K562 (cell line): ENCODE data around the gene EFNA5. TPM values are rescaled to one million over a fixed set of nuclear protein-coding genes. Genes with fewer than 3 reads are reported as not detected.

ENCODE experiments used
- ATAC-seq: fragments of 200-7000 bp; cut with Tn5 transposase; 3 replicates; pipeline ENCODE4 v1.9.1; 2020; ENCODE audit warnings: moderate library complexity
- BruUV-seq: library from RNA; stranded (reverse); fragments of 400-500 nt; replicated peaks from 2 replicates; lab custom pipeline; 2021; lab: Mats Ljungman, UMichigan
- CTCF ChIA-PET: fragments of 300-600 bp; formaldehyde crosslinking; extraction: SDS; loops from one replicate; lab custom pipeline; 2021; ENCODE audit warnings: low intra/inter-chr PET ratio; lab: Yijun Ruan, JAX
- POLR2A ChIA-PET: fragments of 300-600, 350-650 bp; sonication (Branson Sonifier 250); formaldehyde crosslinking; extraction: SDS; loops from one replicate; lab custom pipeline; 2021; ENCODE audit warnings: antibody characterized with exemption, inconsistent platforms; lab: Yijun Ruan, JAX
- DNase-seq, 4 experiments: peaks; one replicate each; pipeline versions ENCODE4 v3.0.0 to v3.0.0-alpha.2; 2011 to 2018; ENCODE audit warnings: low spot score in 3 of 4, mixed read lengths in 3 of 4; ENCODE audit errors: extremely low read depth in 1 of 4
- FAIRE-seq: peaks from 2 replicates; lab custom pipeline; 2011; peaks lifted over from hg19 to GRCh38; lab: Jason Lieb, UNC
- H2AFZ ChIP-seq: 2 replicates; pipeline ENCODE4 v1.6.0; 2011; ENCODE audit warnings: low read depth, low read length, control low read depth, inconsistent platforms
- H3K27ac ChIP-seq: fragments of 200-600 bp; 3 replicates; pipeline ENCODE4 v1.8.0; 2011; ENCODE audit warnings: low read depth, mild to moderate bottlenecking, control low read depth, inconsistent platforms, low read length, moderate library complexity, mixed read lengths; ENCODE audit errors: extremely low read depth
- H3K27me3 ChIP-seq, 2 experiments: fragments of 300-600 bp in 1 of 2; 2 replicates in 1 of 2; 3 replicates in 1 of 2; pipeline versions ENCODE4 v1.6.0 to v1.8.0; 2011; ENCODE audit warnings: inconsistent platforms in 2 of 2, low read length in 2 of 2, mild to moderate bottlenecking in 1 of 2, mixed read lengths in 1 of 2, moderate library complexity in 1 of 2; ENCODE audit not compliant: control insufficient read depth in 2 of 2, insufficient read depth in 2 of 2
- H3K36me3 ChIP-seq: fragments of 300-600 bp; 3 replicates; pipeline ENCODE4 v1.8.0; 2011; ENCODE audit warnings: mild to moderate bottlenecking, low read length, inconsistent platforms; ENCODE audit not compliant: control insufficient read depth, insufficient read depth
- H3K4me1 ChIP-seq, 2 experiments: fragments of 200-600 bp in 1 of 2; replicated peaks in 1 of 2; 2 replicates in 1 of 2; 3 replicates in 1 of 2; pipeline versions ENCODE4 v1.5.1 to v1.8.0; 2011; ENCODE audit warnings: inconsistent platforms in 2 of 2, low read length in 2 of 2, mild to moderate bottlenecking in 1 of 2, mixed read lengths in 1 of 2, moderate library complexity in 1 of 2; ENCODE audit not compliant: control insufficient read depth in 2 of 2, insufficient read depth in 2 of 2
- H3K4me2 ChIP-seq: 2 replicates; pipeline ENCODE4 v1.6.1; 2011; ENCODE audit warnings: low read length, control low read depth, inconsistent platforms, mixed read lengths; ENCODE audit not compliant: insufficient read depth
- H3K4me3 ChIP-seq: fragments of 200-600 bp; sonication (generic), shearing (Covaris generic); 2 replicates; pipeline ENCODE4 v1.5.1; 2016; ENCODE audit warnings: control low read depth, inconsistent platforms
- H3K79me2 ChIP-seq: fragments of 200-600 bp; 3 replicates; pipeline ENCODE4 v1.8.0; 2011; ENCODE audit warnings: low read length, inconsistent platforms; ENCODE audit not compliant: control insufficient read depth, insufficient read depth
- H3K9ac ChIP-seq, 2 experiments: 2 replicates each; pipeline versions ENCODE4 v1.6.0 to v1.6.1; 2011; ENCODE audit warnings: low read depth in 2 of 2, low read length in 2 of 2, control low read depth in 1 of 2, inconsistent platforms in 1 of 2, mild to moderate bottlenecking in 1 of 2, mixed read lengths in 1 of 2; ENCODE audit not compliant: insufficient read depth in 1 of 2
- H3K9me1 ChIP-seq: one replicate; pipeline ENCODE4 v1.6.0; 2011; ENCODE audit warnings: inconsistent platforms, mild to moderate bottlenecking, low read length, moderate library complexity; ENCODE audit not compliant: control insufficient read depth, insufficient read depth
- H3K9me3 ChIP-seq: replicated peaks from 2 replicates; pipeline ENCODE4 v1.5.1; 2011; ENCODE audit warnings: low read depth, low read length, inconsistent platforms; ENCODE audit not compliant: control insufficient read depth, insufficient read depth
- H4K20me1 ChIP-seq: replicated peaks from 2 replicates; pipeline ENCODE4 v1.6.1; 2011; ENCODE audit warnings: low read length, inconsistent platforms, mixed read lengths; ENCODE audit not compliant: control insufficient read depth, insufficient read depth
- CHD1 ChIP-seq: fragments of 200-600 bp; sonication (generic); IDR thresholded peaks from one replicate; pipeline ENCODE4 v1.6.1; 2012; ENCODE audit warnings: mild to moderate bottlenecking, moderate library complexity, low read length, inconsistent platforms
- EWSR1 ChIP-seq: fragments of 450-650 bp; IDR thresholded peaks from 2 replicates; pipeline ENCODE4 v1.6.1; 2018; ENCODE audit warnings: borderline replicate concordance, mild to moderate bottlenecking, low read depth, moderate library complexity; ENCODE audit not compliant: partially characterized antibody
- MAFF ChIP-seq: IDR thresholded peaks from 2 replicates; pipeline ENCODE4 v1.6.1; 2012; ENCODE audit warnings: low read length, improper control_type of control experiment
- RBM14 ChIP-seq: fragments of 200-400 bp; formaldehyde crosslinking; IDR thresholded peaks from 2 replicates; pipeline ENCODE4 v1.6.1; 2018; ENCODE audit warnings: low read depth, mild to moderate bottlenecking, low read length, moderate library complexity, borderline replicate concordance; ENCODE audit not compliant: insufficient read depth
- ZNF124 ChIP-seq: sonication (generic); formaldehyde crosslinking; IDR thresholded peaks from 2 replicates; pipeline ENCODE4 v1.8.1; 2022; ENCODE audit warnings: missing genetic modification reagents
- ZNF584 ChIP-seq: fragments of 200-800 bp; sonication (Bioruptor generic); IDR thresholded peaks from 2 replicates; pipeline ENCODE4 v1.6.1; 2016; ENCODE audit warnings: low read depth, mild to moderate bottlenecking, missing genetic modification characterization, missing compliant biosample characterization
- ZZZ3 ChIP-seq: fragments of 450-650 bp; IDR thresholded peaks from 2 replicates; pipeline ENCODE4 v1.6.1; 2016; ENCODE audit warnings: antibody characterized with exemption, mild to moderate bottlenecking, moderate library complexity
- WGBS: fragments of 100-300 bp; shearing (Covaris generic); methylation state at CpG from one replicate; pipeline ENCODE4 v1.1.6; 2016; ENCODE audit warnings: low coverage, mixed read lengths; ENCODE audit not compliant: insufficient coverage; ENCODE audit errors: missing lambda C conversion rate; 5-methylcytosine and 5-hydroxymethylcytosine counted together
- in situ Hi-C: fragments of 300-500 bp; cut with MboI; formaldehyde crosslinking; loops from 4 replicates; pipeline ENCODE4 v1.15.0; 2018; ENCODE audit warnings: inconsistent platforms, mixed read lengths
- intact Hi-C: fragments of 100-400 bp; cut with micrococcal nuclease; formaldehyde crosslinking; loops from 2 replicates; pipeline ENCODE4 v1.14.2; 2022
- polyA plus RNA-seq, 8 experiments: library from polyadenylated mRNA; depleted of rRNA in 4 of 8; stranded (reverse) in 5 of 8; unstranded in 3 of 8; fragments of >200 nt; fragmentation: Nextera tagmentation in 2 of 8; fragmentation: Illumina TruSeq in 1 of 8; extraction: Ambion mirVana in 2 of 8; extraction: Trizol in 1 of 8; gene quantifications; 2 replicates each; pipeline versions ENCODE4 v1.2.1 to v1.2.3, GENCODE V29; 2011 to 2014; ENCODE audit warnings: inconsistent platforms in 1 of 8, missing spikeins in 1 of 8
- total RNA-seq, 7 experiments: library from RNA; depleted of rRNA in 6 of 7; stranded (reverse); fragments of >200 nt in 6 of 7; fragmentation: Illumina TruSeq in 2 of 7; extraction: Trizol in 2 of 7; gene quantifications; 2 replicates each; pipeline versions ENCODE4 v1.2.1 to v1.2.3, GENCODE V29; 2011 to 2021; ENCODE audit warnings: low replicate concordance in 1 of 7
- TF ChIP-seq, protein P1 (sequence below): fragments of 450-650 bp; formaldehyde crosslinking; IDR thresholded peaks from 2 replicates; pipeline ENCODE4 v1.4.0; 2020; ENCODE audit warnings: mild to moderate bottlenecking, mixed read lengths
- TF ChIP-seq, protein P2 (sequence below): IDR thresholded peaks from 3 replicates; pipeline ENCODE4 v1.6.1; 2011; ENCODE audit warnings: borderline replicate concordance, mild to moderate bottlenecking; ENCODE audit not compliant: insufficient read length, insufficient read depth
- TF ChIP-seq, protein P3 (sequence below), 2 experiments: fragments of 450-650 bp in 1 of 2; sonication (generic) in 1 of 2; formaldehyde crosslinking; conservative IDR thresholded peaks; 2 replicates each; pipeline versions ENCODE4 v1.4.0 to v1.8.1; 2020 to 2022; ENCODE audit warnings: mild to moderate bottlenecking in 1 of 2, missing genetic modification reagents in 1 of 2

Gene EFNA5
- total and polyA plus RNA-seq, 9 of the 15 experiments (the other 6 are each of a cell fraction or from before 2014, with no cell fraction given), result 0.20 TPM; not detected in 8

DNA sequence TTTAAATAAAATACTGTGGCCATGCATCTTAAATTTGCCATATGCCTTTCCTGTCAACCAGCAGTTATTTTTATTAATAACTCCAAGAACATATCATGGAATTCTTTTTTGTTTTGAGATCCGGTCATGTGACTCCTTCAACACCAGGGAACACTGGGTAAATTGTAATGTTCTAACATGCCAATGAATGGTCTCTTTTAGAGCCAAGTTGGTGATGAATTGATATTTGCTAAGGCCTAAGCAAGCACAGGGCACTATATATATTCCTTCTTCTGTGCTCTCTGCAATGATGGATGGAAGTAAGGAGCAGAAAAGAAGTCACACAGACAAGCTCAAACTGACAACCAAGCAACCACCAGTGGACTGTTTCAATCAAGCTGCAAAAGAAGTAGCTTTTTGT is 124.0 kb downstream of the EFNA5 start:
- TF ChIP-seq EWSR1, result no peak
- TF ChIP-seq, protein P1, sequence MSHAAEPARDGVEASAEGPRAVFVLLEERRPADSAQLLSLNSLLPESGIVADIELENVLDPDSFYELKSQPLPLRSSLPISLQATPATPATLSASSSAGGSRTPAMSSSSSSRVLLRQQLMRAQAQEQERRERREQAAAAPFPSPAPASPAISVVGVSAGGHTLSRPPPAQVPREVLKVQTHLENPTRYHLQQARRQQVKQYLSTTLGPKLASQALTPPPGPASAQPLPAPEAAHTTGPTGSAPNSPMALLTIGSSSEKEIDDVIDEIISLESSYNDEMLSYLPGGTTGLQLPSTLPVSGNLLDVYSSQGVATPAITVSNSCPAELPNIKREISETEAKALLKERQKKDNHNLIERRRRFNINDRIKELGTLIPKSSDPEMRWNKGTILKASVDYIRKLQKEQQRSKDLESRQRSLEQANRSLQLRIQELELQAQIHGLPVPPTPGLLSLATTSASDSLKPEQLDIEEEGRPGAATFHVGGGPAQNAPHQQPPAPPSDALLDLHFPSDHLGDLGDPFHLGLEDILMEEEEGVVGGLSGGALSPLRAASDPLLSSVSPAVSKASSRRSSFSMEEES (CRISPR knock-in tag), result peak; percentile 56
- 0% methylated on average over 1 of the region's 1 CpG for WGBS
- no peaks in the 10 kb centered on the region for H3K9me1 ChIP-seq
- CTCF ChIA-PET, result no interaction called here
- FAIRE-seq (no peak), DNase-seq (no peak), ATAC-seq (no peak)
- intact Hi-C loops, result no loop called here
- in situ Hi-C loops, result no loop called here
- no peaks in the 10 kb centered on the region for H3K4me1 ChIP-seq
- no peaks in the 10 kb centered on the region for H4K20me1 ChIP-seq
- no peak overlapping the region for H3K9ac ChIP-seq
- H3K79me2 ChIP-seq, result no peaks in the 10 kb centered on the region
- BruUV-seq, result no TSS peak
- no peak overlapping the region for H3K4me2 ChIP-seq
- no peak overlapping the region for H3K4me3 ChIP-seq
- H3K27ac ChIP-seq, result no peak overlapping the region
- H3K36me3 ChIP-seq, result no peaks in the 10 kb centered on the region
- H2AFZ ChIP-seq, result no peak overlapping the region
- POLR2A ChIA-PET, result interaction anchor here (1.5 kb wide), 1 partner anchor 9 kb away, joined by 5 read pairs; no protein-coding TSS in a partner anchor
- no peaks in the 10 kb centered on the region for H3K27me3 ChIP-seq
- H3K9me3 ChIP-seq, result no peaks in the 10 kb centered on the region

DNA sequence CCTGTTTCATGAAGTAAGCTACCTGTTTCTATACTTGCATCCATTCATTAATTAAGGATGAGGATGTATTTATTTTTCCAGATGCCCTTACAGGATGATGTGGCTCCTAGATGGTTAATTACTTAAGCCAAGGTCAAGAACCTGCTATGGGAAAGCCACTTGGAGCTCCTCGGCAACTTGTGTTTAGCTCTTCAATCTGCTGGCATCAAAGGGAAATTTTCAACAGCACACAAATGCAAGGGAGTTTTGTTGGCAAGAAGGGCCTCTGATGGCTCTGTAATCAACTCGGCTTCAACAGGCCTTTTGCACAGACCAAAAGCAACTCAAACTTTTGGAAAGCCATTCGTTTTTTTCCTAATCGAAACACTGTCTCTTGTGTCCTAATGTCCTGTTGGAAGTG is 125.3 kb downstream of the EFNA5 start:
- H3K9ac ChIP-seq, result no peak overlapping the region
- WGBS, result 0% methylated on average over 4 of the region's 4 CpGs
- H3K36me3 ChIP-seq, result no peaks in the 10 kb centered on the region
- H4K20me1 ChIP-seq, result no peaks in the 10 kb centered on the region
- no peak overlapping the region for H3K4me3 ChIP-seq
- H3K4me2 ChIP-seq, result no peak overlapping the region
- H3K9me3 ChIP-seq, result no peaks in the 10 kb centered on the region
- intact Hi-C loops (no loop called here), in situ Hi-C loops (no loop called here)
- H3K79me2 ChIP-seq, result no peaks in the 10 kb centered on the region
- BruUV-seq, result no TSS peak
- ATAC-seq, result no peak
- CTCF ChIA-PET, result no interaction called here
- POLR2A ChIA-PET, result interaction anchor here (1.5 kb wide), 1 partner anchor 10 kb away, joined by 5 read pairs; no protein-coding TSS in a partner anchor
- H3K9me1 ChIP-seq, result no peaks in the 10 kb centered on the region
- DNase-seq, result no peak
- no peak overlapping the region for H2AFZ ChIP-seq
- FAIRE-seq, result no peak
- H3K27ac ChIP-seq, result no peak overlapping the region
- H3K4me1 ChIP-seq, result no peaks in the 10 kb centered on the region
- no peaks in the 10 kb centered on the region for H3K27me3 ChIP-seq
- TF ChIP-seq, protein P2, sequence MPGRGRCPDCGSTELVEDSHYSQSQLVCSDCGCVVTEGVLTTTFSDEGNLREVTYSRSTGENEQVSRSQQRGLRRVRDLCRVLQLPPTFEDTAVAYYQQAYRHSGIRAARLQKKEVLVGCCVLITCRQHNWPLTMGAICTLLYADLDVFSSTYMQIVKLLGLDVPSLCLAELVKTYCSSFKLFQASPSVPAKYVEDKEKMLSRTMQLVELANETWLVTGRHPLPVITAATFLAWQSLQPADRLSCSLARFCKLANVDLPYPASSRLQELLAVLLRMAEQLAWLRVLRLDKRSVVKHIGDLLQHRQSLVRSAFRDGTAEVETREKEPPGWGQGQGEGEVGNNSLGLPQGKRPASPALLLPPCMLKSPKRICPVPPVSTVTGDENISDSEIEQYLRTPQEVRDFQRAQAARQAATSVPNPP, result no peak
- TF ChIP-seq CHD1, result no peak
- TF ChIP-seq ZNF124 (CRISPR knock-in tag), result no peak
- no peak for TF ChIP-seq RBM14
- TF ChIP-seq MAFF, result no peak
- TF ChIP-seq, protein P3, sequence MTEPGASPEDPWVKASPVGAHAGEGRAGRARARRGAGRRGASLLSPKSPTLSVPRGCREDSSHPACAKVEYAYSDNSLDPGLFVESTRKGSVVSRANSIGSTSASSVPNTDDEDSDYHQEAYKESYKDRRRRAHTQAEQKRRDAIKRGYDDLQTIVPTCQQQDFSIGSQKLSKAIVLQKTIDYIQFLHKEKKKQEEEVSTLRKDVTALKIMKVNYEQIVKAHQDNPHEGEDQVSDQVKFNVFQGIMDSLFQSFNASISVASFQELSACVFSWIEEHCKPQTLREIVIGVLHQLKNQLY (CRISPR knock-in tag; conservative IDR thresholded peaks at IDR 0.05), result no peak
- no peak for TF ChIP-seq ZZZ3
- TF ChIP-seq ZNF584, result no peak
